Measurements from ENCODE around the gene SDCCAG8. TPM values are rescaled to one million over a fixed set of nuclear protein-coding genes. Genes with fewer than 3 reads are reported as not detected.

Gene SDCCAG8
- total and polyA plus RNA-seq, 2 of the 8 experiments (the other 6 are each of a cell fraction or from before 2014, with no cell fraction given): 15.6 to 21.0 TPM

DNA sequence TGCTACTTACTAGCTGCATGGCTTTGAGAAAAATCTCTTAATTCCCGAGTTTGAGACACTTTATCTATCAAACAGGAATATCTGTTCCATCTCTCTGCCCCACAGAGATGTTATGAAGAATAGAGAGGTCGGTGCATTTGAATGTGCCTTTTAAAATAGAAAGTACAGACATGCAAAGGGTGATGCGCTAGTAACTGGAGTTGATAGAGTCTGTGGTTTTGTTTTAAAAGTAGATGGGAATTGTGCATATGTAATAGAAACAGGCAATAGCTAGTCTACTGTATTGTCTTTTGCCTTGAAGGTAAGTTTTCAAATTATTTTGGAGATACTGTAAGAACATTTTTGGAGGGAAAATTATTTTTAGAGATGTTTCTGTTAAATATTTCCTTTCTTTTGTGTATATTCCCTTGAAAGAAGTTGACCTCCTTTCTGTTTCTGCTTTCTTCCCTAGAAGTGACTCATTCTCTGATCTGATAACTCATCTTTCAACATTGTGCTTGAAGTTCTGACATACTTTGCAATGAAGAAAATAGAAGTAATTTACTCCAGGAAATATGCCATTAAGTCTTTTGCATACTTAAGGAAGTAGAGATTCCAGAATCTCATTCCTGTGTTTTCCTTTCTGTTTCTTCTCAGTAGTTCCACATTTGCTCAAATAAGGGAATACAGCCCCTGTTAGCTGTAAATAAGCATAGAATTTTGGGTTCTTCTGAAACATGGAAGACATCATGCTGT lies 151.6 kb downstream of the SDCCAG8 start:
- H2AK5ac ChIP-seq (ENCODE audit: low read depth, low read length): no peak overlapping the region
- H3K79me2 ChIP-seq (ENCODE audit: control insufficient read depth in 1 of 2, insufficient read depth in 2 of 2, low read length in 2 of 2): no peaks in the 10 kb centered on the region
- no peaks in the 10 kb centered on the region for H3K23me2 ChIP-seq (ENCODE audit: low read depth, low read length)
- H4K5ac ChIP-seq (ENCODE audit: insufficient read length, low read depth, low read length): no peak overlapping the region
- no peak overlapping the region for H3K4ac ChIP-seq (replicated peaks; ENCODE audit: insufficient read length, low read depth, low read length)
- 0 out of 2 replicates have a peak overlapping the region, but pooled peaks have one; percentile 69 for H2BK5ac ChIP-seq (ENCODE audit: low read depth, low read length)
- H2AFZ ChIP-seq (ENCODE audit: low read length): no peak overlapping the region
- no peak overlapping the region for H2BK120ac ChIP-seq (replicated peaks; ENCODE audit: low read depth, low read length)
- H3K4me3 ChIP-seq (ENCODE audit: extremely low read depth in 1 of 4, insufficient read depth in 2 of 4, low read depth in 3 of 4, low read length in 4 of 4): no peak overlapping the region
- no peak overlapping the region for H3K9ac ChIP-seq (replicated peaks in 1 of 4; ENCODE audit: extremely low read depth in 1 of 4, low read depth in 3 of 4, low read length in 3 of 4)
- WGBS, 2 experiments (ENCODE audit: extremely low coverage in 1 of 2, insufficient coverage in 1 of 2, insufficient read length in 1 of 2, insufficient replicate concordance in 2 of 2, low coverage in 1 of 2, low lambda C conversion rate in 2 of 2, missing lambda C conversion rate in 1 of 2): 76% methylated on average over 3 of the region's 3 CpGs; no CpG with 5 or more reads in 1 of the 2 experiments
- no peak overlapping the region for H3K14ac ChIP-seq (ENCODE audit: insufficient read length)
- no peak overlapping the region for H3K4me2 ChIP-seq (ENCODE audit: insufficient read depth in 1 of 2, low read depth in 2 of 2, low read length in 2 of 2)
- no peak overlapping the region for H2BK15ac ChIP-seq (ENCODE audit: low read length)
- no peaks in the 10 kb centered on the region for H3K79me1 ChIP-seq (ENCODE audit: low read depth, low read length)
- no peak overlapping the region for H3K18ac ChIP-seq (ENCODE audit: extremely low read depth, low read length)
- H2BK12ac ChIP-seq (ENCODE audit: low read depth, low read length): no peak overlapping the region
- H3K23ac ChIP-seq (ENCODE audit: insufficient read length): no peak overlapping the region
- CTCF ChIA-PET (ENCODE audit: partially characterized antibody): interaction anchor here (1.0 to 6.5 kb wide), 4 partner anchors 9 to 65 kb away, joined by 3 to 49 read pairs (median 4); no protein-coding TSS in a partner anchor
- H3K36me3 ChIP-seq (ENCODE audit: control insufficient read depth in 2 of 4, insufficient read depth in 4 of 4, low read length in 3 of 4): no peaks in the 10 kb centered on the region
- H4K8ac ChIP-seq (ENCODE audit: extremely low read depth, insufficient read depth, low read length): no peak overlapping the region
- no peak overlapping the region for H2BK20ac ChIP-seq (ENCODE audit: low read length)
- POLR2A ChIA-PET (ENCODE audit: partially characterized antibody): no interaction called here
- FAIRE-seq (no peak), DNase-seq (ENCODE audit: low read depth in 1 of 2, low spot score in 2 of 2) (no peak)
- H3K56ac ChIP-seq (replicated peaks; ENCODE audit: insufficient read length, low read depth, low read length): no peak overlapping the region
- TF ChIP-seq JUN (IDR thresholded peaks at IDR 0.05; ENCODE audit: low read depth, low read length) (no peak), POLR2AphosphoS5 (IDR thresholded peaks at IDR 0.05; ENCODE audit: low read depth, low read length) (no peak), ASH2L (IDR thresholded peaks at IDR 0.05; ENCODE audit: low read length) (no peak), NANOG (IDR thresholded peaks at IDR 0.05; ENCODE audit: insufficient read depth, low read depth, low read length, poor library complexity, severe bottlenecking) (no peak), CHD1 (IDR thresholded peaks at IDR 0.05; ENCODE audit: low read depth, low read length) (no peak), YY1 (IDR thresholded peaks at IDR 0.05; ENCODE audit: low read depth, low read length) (no peak), SP2 (IDR thresholded peaks at IDR 0.05; ENCODE audit: low read length) (no peak), MAFK (IDR thresholded peaks at IDR 0.05; ENCODE audit: low read depth, low read length) (no peak), TAF1 (IDR thresholded peaks at IDR 0.05; ENCODE audit: low read depth, low read length) (no peak), JUND (IDR thresholded peaks at IDR 0.05; ENCODE audit: low read length) (no peak), BACH1 (IDR thresholded peaks at IDR 0.05; ENCODE audit: low read length) (no peak), RFX5 (IDR thresholded peaks at IDR 0.05; ENCODE audit: borderline replicate concordance, low read depth, low read length) (no peak)
- TF ChIP-seq, protein P1, sequence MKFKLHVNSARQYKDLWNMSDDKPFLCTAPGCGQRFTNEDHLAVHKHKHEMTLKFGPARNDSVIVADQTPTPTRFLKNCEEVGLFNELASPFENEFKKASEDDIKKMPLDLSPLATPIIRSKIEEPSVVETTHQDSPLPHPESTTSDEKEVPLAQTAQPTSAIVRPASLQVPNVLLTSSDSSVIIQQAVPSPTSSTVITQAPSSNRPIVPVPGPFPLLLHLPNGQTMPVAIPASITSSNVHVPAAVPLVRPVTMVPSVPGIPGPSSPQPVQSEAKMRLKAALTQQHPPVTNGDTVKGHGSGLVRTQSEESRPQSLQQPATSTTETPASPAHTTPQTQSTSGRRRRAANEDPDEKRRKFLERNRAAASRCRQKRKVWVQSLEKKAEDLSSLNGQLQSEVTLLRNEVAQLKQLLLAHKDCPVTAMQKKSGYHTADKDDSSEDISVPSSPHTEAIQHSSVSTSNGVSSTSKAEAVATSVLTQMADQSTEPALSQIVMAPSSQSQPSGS (IDR thresholded peaks at IDR 0.05; ENCODE audit: low read length): no peak
- no peaks in the 10 kb centered on the region for H3K9me3 ChIP-seq (ENCODE audit: insufficient read depth in 2 of 2, low read depth in 1 of 2, low read length in 1 of 2)
- H4K20me1 ChIP-seq (replicated peaks in 1 of 2; ENCODE audit: control insufficient read depth in 1 of 2, insufficient read depth in 2 of 2, low read length in 2 of 2): no peaks in the 10 kb centered on the region
- H4K91ac ChIP-seq (replicated peaks; ENCODE audit: insufficient read length, low read length): no peak overlapping the region
- H3K27ac ChIP-seq (ENCODE audit: low read depth, low read length): no peak overlapping the region
- no peaks in the 10 kb centered on the region for H3K4me1 ChIP-seq (replicated peaks in 1 of 4; ENCODE audit: control insufficient read depth in 3 of 4, insufficient read depth in 4 of 4, low read length in 3 of 4)
- H3K27me3 ChIP-seq (replicated peaks in 1 of 4; ENCODE audit: control insufficient read depth in 3 of 4, extremely low read depth in 1 of 4, insufficient read depth in 3 of 4, low read length in 3 of 4): no peaks in the 10 kb centered on the region

Data from H1 (cell line).